H1 (cell line): ENCODE measurements around the gene AKAP12. TPM values are rescaled to one million over a fixed set of nuclear protein-coding genes. Genes with fewer than 3 reads are reported as not detected.

ENCODE experiments used
- CTCF ChIA-PET: fragments of 300-600 bp; sonication (Branson Sonifier 250); formaldehyde crosslinking; loops from one replicate; lab custom pipeline; 2021; ENCODE audit not compliant: partially characterized antibody; lab: Charles Lee
- POLR2A ChIA-PET: fragments of 300-600 bp; sonication (Branson Sonifier 250); formaldehyde crosslinking; loops from one replicate; lab custom pipeline; 2021; ENCODE audit warnings: inconsistent platforms; ENCODE audit not compliant: partially characterized antibody; lab: Charles Lee
- DNase-seq, 2 experiments: peaks; one replicate each; pipeline versions ENCODE4 v3.0.0 to v3.0.0-alpha.2; 2010 to 2022; ENCODE audit warnings: low spot score in 2 of 2, low read depth in 1 of 2, mixed read lengths in 1 of 2
- FAIRE-seq: peaks from 2 replicates; lab custom pipeline; 2011; peaks lifted over from hg19 to GRCh38; lab: Jason Lieb, UNC
- H2AFZ ChIP-seq: 2 replicates; pipeline ENCODE4 v1.8.1; 2012; ENCODE audit warnings: low read length, inconsistent platforms
- H2AK5ac ChIP-seq: 2 replicates; pipeline ENCODE4 v1.6.1; 2013; ENCODE audit warnings: low read depth, low read length
- H2BK120ac ChIP-seq: replicated peaks from 2 replicates; pipeline ENCODE3; 2013; ENCODE audit warnings: low read depth, low read length, inconsistent platforms
- H2BK12ac ChIP-seq: 2 replicates; pipeline ENCODE4 v1.6.1; 2013; ENCODE audit warnings: low read depth, low read length
- H2BK15ac ChIP-seq: 2 replicates; pipeline ENCODE4 v1.6.1; 2013; ENCODE audit warnings: low read length
- H2BK20ac ChIP-seq: 2 replicates; pipeline ENCODE4 v1.6.1; 2013; ENCODE audit warnings: low read length
- H2BK5ac ChIP-seq: 2 replicates; pipeline ENCODE4 v1.6.1; 2013; ENCODE audit warnings: low read depth, low read length
- H3K14ac ChIP-seq: 2 replicates; pipeline ENCODE4 v1.6.1; 2013; ENCODE audit warnings: inconsistent platforms; ENCODE audit not compliant: insufficient read length
- H3K18ac ChIP-seq: 2 replicates; pipeline ENCODE4 v1.6.1; 2013; ENCODE audit warnings: low read length; ENCODE audit errors: extremely low read depth
- H3K23ac ChIP-seq: 2 replicates; pipeline ENCODE4 v1.6.1; 2013; ENCODE audit warnings: inconsistent platforms; ENCODE audit not compliant: insufficient read length
- H3K23me2 ChIP-seq: 2 replicates; pipeline ENCODE4 v1.6.1; 2013; ENCODE audit warnings: low read depth, low read length
- H3K27ac ChIP-seq: 2 replicates; pipeline ENCODE4 v1.6.1; 2011; ENCODE audit warnings: low read depth, low read length, inconsistent platforms
- H3K27me3 ChIP-seq, 4 experiments: replicated peaks in 1 of 4; 1 replicate in 1 of 4; 2 replicates in 3 of 4; pipeline versions ENCODE4 v1.6.1 to v1.8.1; 2011 to 2013; ENCODE audit warnings: low read length in 3 of 4, mild to moderate bottlenecking in 3 of 4, inconsistent platforms in 2 of 4, mixed read lengths in 2 of 4, moderate library complexity in 1 of 4; ENCODE audit not compliant: control insufficient read depth in 3 of 4, insufficient read depth in 3 of 4; ENCODE audit errors: extremely low read depth in 1 of 4
- H3K36me3 ChIP-seq, 4 experiments: 2 replicates each; pipeline versions ENCODE4 v1.6.1 to v1.8.1; 2011 to 2013; ENCODE audit warnings: mild to moderate bottlenecking in 4 of 4, low read length in 3 of 4, moderate library complexity in 2 of 4, control low read depth in 1 of 4, inconsistent platforms in 1 of 4; ENCODE audit not compliant: insufficient read depth in 4 of 4, control insufficient read depth in 2 of 4
- H3K4ac ChIP-seq: replicated peaks from 2 replicates; pipeline ENCODE3; 2013; ENCODE audit warnings: low read length, low read depth, mixed read lengths, inconsistent platforms; ENCODE audit not compliant: insufficient read length
- H3K4me1 ChIP-seq, 4 experiments: replicated peaks in 1 of 4; 1 replicate in 1 of 4; 2 replicates in 3 of 4; pipeline versions ENCODE4 v1.6.1 to v1.8.1; 2011 to 2013; ENCODE audit warnings: low read length in 3 of 4, inconsistent platforms in 2 of 4, mixed read lengths in 1 of 4; ENCODE audit not compliant: insufficient read depth in 4 of 4, control insufficient read depth in 3 of 4
- H3K4me2 ChIP-seq, 2 experiments: 2 replicates each; pipeline versions ENCODE4 v1.6.1 to v1.8.1; 2011 to 2013; ENCODE audit warnings: low read depth in 2 of 2, low read length in 2 of 2, control low read depth in 1 of 2, inconsistent platforms in 1 of 2, mild to moderate bottlenecking in 1 of 2; ENCODE audit not compliant: insufficient read depth in 1 of 2
- H3K4me3 ChIP-seq, 4 experiments: fragments of 200-600, 300-600 bp in 1 of 4; sonication (generic), shearing (Covaris generic), sonication (Bioruptor Twin) in 1 of 4; 2 replicates each; pipeline versions ENCODE4 v1.5.1 to v1.8.1; 2011 to 2016; ENCODE audit warnings: low read length in 4 of 4, low read depth in 3 of 4, control low read depth in 2 of 4, inconsistent platforms in 2 of 4, mild to moderate bottlenecking in 2 of 4, mixed read lengths in 1 of 4, moderate library complexity in 1 of 4; ENCODE audit not compliant: insufficient read depth in 2 of 4; ENCODE audit errors: extremely low read depth in 1 of 4
- H3K56ac ChIP-seq: replicated peaks from 2 replicates; pipeline ENCODE3; 2013; ENCODE audit warnings: low read depth, mild to moderate bottlenecking, mixed read lengths, low read length, inconsistent platforms; ENCODE audit not compliant: insufficient read length
- H3K79me1 ChIP-seq: 2 replicates; pipeline ENCODE4 v1.6.1; 2013; ENCODE audit warnings: low read depth, low read length, control low read depth
- H3K79me2 ChIP-seq, 2 experiments: 2 replicates each; pipeline versions ENCODE4 v1.6.1 to v1.8.1; 2012 to 2013; ENCODE audit warnings: low read length in 2 of 2, mild to moderate bottlenecking in 2 of 2, inconsistent platforms in 1 of 2; ENCODE audit not compliant: insufficient read depth in 2 of 2, control insufficient read depth in 1 of 2
- H3K9ac ChIP-seq, 4 experiments: replicated peaks in 1 of 4; 1 replicate in 1 of 4; 2 replicates in 3 of 4; pipeline versions ENCODE4 v1.6.1 to v1.8.1; 2011 to 2013; ENCODE audit warnings: low read depth in 3 of 4, low read length in 3 of 4, control low read depth in 2 of 4, mild to moderate bottlenecking in 2 of 4, moderate library complexity in 2 of 4, inconsistent platforms in 1 of 4; ENCODE audit errors: extremely low read depth in 1 of 4
- H3K9me3 ChIP-seq, 2 experiments: 2 replicates each; pipeline versions ENCODE4 v1.6.1 to v1.8.1; 2012 to 2013; ENCODE audit warnings: mild to moderate bottlenecking in 2 of 2, moderate library complexity in 2 of 2, control low read depth in 1 of 2, inconsistent platforms in 1 of 2, low read depth in 1 of 2, low read length in 1 of 2, mixed read lengths in 1 of 2; ENCODE audit not compliant: insufficient read depth in 2 of 2
- H4K20me1 ChIP-seq, 2 experiments: replicated peaks in 1 of 2; 2 replicates each; pipeline versions ENCODE3 to v1.8.1; 2011 to 2013; ENCODE audit warnings: inconsistent platforms in 2 of 2, low read length in 2 of 2, mild to moderate bottlenecking in 1 of 2; ENCODE audit not compliant: insufficient read depth in 2 of 2, control insufficient read depth in 1 of 2
- H4K5ac ChIP-seq: 2 replicates; pipeline ENCODE4 v1.6.1; 2013; ENCODE audit warnings: low read length, low read depth, mixed read lengths, inconsistent platforms; ENCODE audit not compliant: insufficient read length
- H4K8ac ChIP-seq: 2 replicates; pipeline ENCODE4 v1.8.0; 2013; ENCODE audit warnings: mild to moderate bottlenecking, moderate library complexity, low read length, inconsistent platforms; ENCODE audit not compliant: insufficient read depth; ENCODE audit errors: extremely low read depth
- H4K91ac ChIP-seq: replicated peaks from 2 replicates; pipeline ENCODE3; 2013; ENCODE audit warnings: low read length, mixed read lengths, inconsistent platforms; ENCODE audit not compliant: insufficient read length
- ASH2L ChIP-seq: fragments of 200-600, 300-600 bp; sonication (generic); IDR thresholded peaks from one replicate; pipeline ENCODE4 v1.7.1; 2017; ENCODE audit warnings: low read length
- MAFK ChIP-seq: IDR thresholded peaks from 2 replicates; pipeline ENCODE4 v1.6.1; 2012; ENCODE audit warnings: low read depth, mild to moderate bottlenecking, improper control_type of control experiment, low read length
- POLR2A ChIP-seq, 2 experiments: IDR thresholded peaks; 1 replicate in 1 of 2; 2 replicates in 1 of 2; pipeline ENCODE4 v1.6.1; 2011; ENCODE audit warnings: low read depth in 2 of 2, low read length in 2 of 2, mild to moderate bottlenecking in 2 of 2; ENCODE audit errors: control extremely low read depth in 1 of 2
- SRF ChIP-seq: IDR thresholded peaks from 2 replicates; pipeline ENCODE4 v1.6.1; 2011; ENCODE audit warnings: mild to moderate bottlenecking, low read depth, low read length, moderate library complexity
- WGBS, 2 experiments: shearing (Covaris generic) in 1 of 2; methylation state at CpG; one replicate each; pipeline versions ENCODE4 v1.1.6 to v1.1.7; 2013 to 2015; ENCODE audit warnings: low lambda C conversion rate in 2 of 2, mixed read lengths in 2 of 2, inconsistent platforms in 1 of 2, low coverage in 1 of 2, missing lambda C conversion rate in 1 of 2; ENCODE audit not compliant: insufficient replicate concordance in 2 of 2, insufficient coverage in 1 of 2, insufficient read length in 1 of 2; ENCODE audit errors: extremely low coverage in 1 of 2, missing lambda C conversion rate in 1 of 2; 5-methylcytosine and 5-hydroxymethylcytosine counted together
- polyA plus RNA-seq, 7 experiments: library from polyadenylated mRNA; depleted of rRNA in 3 of 7; stranded (reverse) in 5 of 7; unstranded in 2 of 7; fragments of >200 nt in 5 of 7; fragments of 200-250 nt in 2 of 7; gene quantifications; 1 replicate in 5 of 7; 2 replicates in 1 of 7; 4 replicates in 1 of 7; pipeline versions ENCODE4 v1.2.1 to v1.2.3, GENCODE V29; 2011 to 2013; ENCODE audit warnings: missing spikeins in 2 of 7, mixed read lengths in 2 of 7
- total RNA-seq: library from RNA; stranded (reverse); fragmentation: NEBNext Ultra II Directional; extraction: Animal tissue kit (Norgen Biotek cat#: 25700); gene quantifications from 2 replicates; pipeline ENCODE4 v1.2.1, GENCODE V29; 2021

The AKAP12 gene
- total and polyA plus RNA-seq, 2 of the 8 experiments (the other 6 are each of a cell fraction or from before 2014, with no cell fraction given), result 14.6 to 79.2 TPM

DNA sequence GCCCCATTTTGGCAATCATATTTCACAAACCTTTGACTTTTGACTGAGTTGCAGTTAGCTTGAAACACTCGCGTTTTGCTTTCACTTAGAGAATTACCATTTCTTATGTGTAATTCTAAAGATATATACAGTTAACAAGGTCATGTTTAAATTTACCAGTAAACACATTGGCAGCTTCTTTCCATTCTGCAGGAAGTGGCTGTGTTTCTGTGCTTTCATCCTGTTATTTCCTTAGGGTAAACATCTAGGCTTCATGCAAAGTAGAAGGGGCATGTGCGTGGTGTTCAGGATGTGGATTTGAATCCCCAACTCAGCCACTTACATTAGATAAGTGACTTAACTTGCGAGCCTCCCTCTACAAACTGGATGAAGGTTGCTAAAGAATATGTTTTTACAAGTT lies 41.1 kb downstream of the AKAP12 start:
- Histone ChIP-seq H2BK15ac (no peak overlapping the region), H3K9ac (no peak overlapping the region), H3K27me3 (no peaks in the 10 kb centered on the region), H3K56ac (no peak overlapping the region), H3K4me1 (peaks cover 0 to 2% (median under 1%) of the 10 kb centered on the region in 4 experiments; a peak in 1 of 7 replicates), H3K23ac (no peak overlapping the region), H3K4me3 (no peak overlapping the region), H3K18ac (no peak overlapping the region), H3K79me2 (peaks cover 0 to 41% of the 10 kb centered on the region in 2 experiments; a peak in 2 of 4 replicates), H3K9me3 (no peaks in the 10 kb centered on the region), H3K36me3 (no peaks in the 10 kb centered on the region), H4K20me1 (peaks cover 0 to 2% of the 10 kb centered on the region in 2 experiments), H3K14ac (no peak overlapping the region), H3K79me1 (peaks cover 7% of the 10 kb centered on the region), H2AFZ (no peak overlapping the region), H3K4me2 (no peak overlapping the region), H2BK5ac (no peak overlapping the region), H3K4ac (no peak overlapping the region), H2BK120ac (no peak overlapping the region), H4K8ac (no peak overlapping the region), H3K23me2 (no peaks in the 10 kb centered on the region), H2AK5ac (no peak overlapping the region), H3K27ac (no peak overlapping the region), H4K5ac (no peak overlapping the region), H2BK12ac (no peak overlapping the region), H4K91ac (no peak overlapping the region), H2BK20ac (no peak overlapping the region)
- DNase-seq (no peak), FAIRE-seq (no peak)
- WGBS, 2 experiments, result 94% methylated on average over 4 of the region's 4 CpGs; no CpG with 5 or more reads in 1 of the 2 experiments
- ChIA-PET CTCF (interaction anchor here (0.6 to 0.9 kb wide), 2 partner anchors 9 to 33 kb away, joined by 3 read pairs; no protein-coding TSS in a partner anchor), POLR2A (no interaction called here)
- no peak for TF ChIP-seq POLR2A (IDR thresholded peaks at IDR 0.05; ENCODE audit: control extremely low read depth in 1 of 2, low read depth in 2 of 2, low read length in 2 of 2)
- no peak for TF ChIP-seq ASH2L
- no peak for TF ChIP-seq MAFK
- TF ChIP-seq SRF, result no peak
